ENCODE measurements around the gene ARPC5.

The ARPC5 gene

DNA sequence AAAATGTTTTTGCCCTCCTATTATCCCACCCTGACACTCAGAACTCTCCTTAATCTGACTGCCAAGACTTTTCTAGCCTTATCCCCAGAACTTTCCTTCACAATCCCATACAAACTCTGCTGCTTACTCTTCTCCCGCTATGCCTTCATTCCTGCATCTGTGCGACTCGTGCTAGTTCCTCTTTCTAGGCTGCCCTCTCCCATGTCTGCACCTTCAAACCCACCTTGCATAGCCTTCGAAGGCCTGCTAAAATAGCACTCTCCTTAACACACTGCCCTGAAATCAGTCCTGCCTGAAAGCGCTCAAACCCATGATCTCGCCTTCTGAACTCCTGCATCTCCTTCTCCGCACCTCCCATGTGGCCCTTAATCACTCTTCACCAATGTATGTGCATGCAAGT is 42.9 kb downstream of the ARPC5 start:
- no peak for DNase-seq (ENCODE audit: low read depth)
- in situ Hi-C loops (cut with HindIII; ENCODE audit: low sequenced_read_pairs): no loop called here
- TF ChIP-seq CTCF (IDR thresholded peaks at IDR 0.05; ENCODE audit: low read depth, low read length, missing control alignments): no peak
- H3K4me3 ChIP-seq (ENCODE audit: low read depth, low read length): no peak overlapping the region

- no peak for DNase-seq (ENCODE audit: low read depth)
- no peak for TF ChIP-seq CTCF (IDR thresholded peaks at IDR 0.05; ENCODE audit: low read depth, low read length, missing control alignments)
- no peak within 1 kb of the TSS for H3K4me3 ChIP-seq (ENCODE audit: low read depth, low read length)
- in situ Hi-C loops (cut with HindIII; ENCODE audit: low sequenced_read_pairs): no loop called here
Observed at GRCh38 chr1:183590244-183591191, 45.1 kb downstream of the ARPC5 start, which contains the start of gene NCF2. Gene NCF2, minus strand, starts transcription at chr1:183590459. Its CDS starts 130 bp downstream, at chr1:183590329.

DNA sequence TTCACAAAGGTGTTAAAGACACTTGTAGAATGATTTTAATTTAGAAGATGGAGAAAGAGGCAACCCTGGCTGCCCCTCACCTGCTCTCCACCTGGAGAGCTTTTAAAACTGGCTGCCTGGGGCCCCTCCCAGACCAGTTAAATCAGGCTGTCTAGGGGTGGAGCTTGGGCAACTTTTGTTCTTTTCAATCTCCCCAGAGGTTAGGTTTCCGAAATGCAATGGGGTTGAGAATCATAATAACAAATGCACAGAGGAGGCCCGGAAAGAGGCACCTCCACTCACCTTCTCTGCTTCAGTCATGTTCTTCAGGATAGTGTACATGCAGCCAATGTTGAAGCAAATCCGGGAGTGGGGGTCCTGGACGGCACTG is 45.7 kb downstream of the ARPC5 start:
- in situ Hi-C loops (cut with HindIII; ENCODE audit: low sequenced_read_pairs): no loop called here
- TF ChIP-seq CTCF (IDR thresholded peaks at IDR 0.05; ENCODE audit: low read depth, low read length, missing control alignments): no peak
- no peak overlapping the region for H3K4me3 ChIP-seq (ENCODE audit: low read depth, low read length)
- no peak for DNase-seq (ENCODE audit: low read depth)

- DNase-seq (ENCODE audit: low read depth): no peak
- no peak for TF ChIP-seq CTCF (IDR thresholded peaks at IDR 0.05; ENCODE audit: low read depth, low read length, missing control alignments)
- H3K4me3 ChIP-seq (ENCODE audit: low read depth, low read length): no peak overlapping the region
- in situ Hi-C loops (cut with HindIII; ENCODE audit: low sequenced_read_pairs): no loop called here
Observed at GRCh38 chr1:183589384-183589783, 46.2 kb downstream of the ARPC5 start.

DNA sequence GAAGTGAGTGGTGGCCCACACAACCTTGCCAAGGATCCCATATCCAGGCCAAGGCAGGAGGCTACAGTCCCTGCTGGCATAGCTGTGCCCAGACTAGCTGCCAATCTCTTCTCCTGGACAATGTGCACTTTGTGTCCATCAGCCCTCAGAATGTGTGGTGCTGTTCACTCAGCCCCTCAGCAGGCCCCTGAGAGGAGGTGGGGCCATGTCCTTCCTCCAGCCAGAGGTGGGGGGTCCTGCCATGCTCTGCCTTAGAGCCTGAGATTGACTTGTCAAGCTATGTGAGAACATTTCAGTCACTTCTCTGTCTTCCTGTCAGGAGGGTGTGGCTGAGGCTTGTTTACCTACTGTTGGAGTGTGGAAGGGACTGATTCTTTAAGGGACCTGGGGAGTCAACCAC is 46.8 kb downstream of the ARPC5 start:
- H3K4me3 ChIP-seq (ENCODE audit: low read depth, low read length): no peak overlapping the region
- no peak for TF ChIP-seq CTCF (IDR thresholded peaks at IDR 0.05; ENCODE audit: low read depth, low read length, missing control alignments)
- in situ Hi-C loops (cut with HindIII; ENCODE audit: low sequenced_read_pairs): no loop called here
- DNase-seq (ENCODE audit: low read depth): no peak

GRCh38 chr1:183586926-183587325 is 48.7 kb downstream of the ARPC5 start:
- no peak for TF ChIP-seq CTCF (IDR thresholded peaks at IDR 0.05; ENCODE audit: low read depth, low read length, missing control alignments)
- DNase-seq (ENCODE audit: low read depth): no peak
- in situ Hi-C loops (cut with HindIII; ENCODE audit: low sequenced_read_pairs): no loop called here
- no peak overlapping the region for H3K4me3 ChIP-seq (ENCODE audit: low read depth, low read length)

All from astrocyte of the cerebellum (primary cell).